GM12892 (cell line): Measurements from ENCODE around the gene BEX2.

Experiments used
- POLR2A ChIP-seq: IDR thresholded peaks from 2 replicates; pipeline ENCODE4 v1.6.1; 2011; ENCODE audit warnings: low read depth, low read length, control low read depth
- TAF1 ChIP-seq: IDR thresholded peaks from 2 replicates; pipeline ENCODE4 v1.6.1; 2011; ENCODE audit warnings: low read depth, mild to moderate bottlenecking, control low read depth, low read length, borderline replicate concordance

- TF ChIP-seq TAF1 (no peak), POLR2A (no peak)
Observed at GRCh38 chrX:103356130-103356798, 45.5 kb upstream of the BEX2 start, which contains the start of gene TCEAL9.
